HepG2 (cell line): ENCODE data around the gene P2RY6. TPM values are rescaled to one million over a fixed set of nuclear protein-coding genes. Genes with fewer than 3 reads are reported as not detected.

Source experiments
- CEBPG ChIP-seq: IDR thresholded peaks from 2 replicates; pipeline ENCODE4 v1.6.1; 2016
- CREB1 ChIP-seq, 2 experiments: fragments of 450-650 bp in 1 of 2; IDR thresholded peaks; 2 replicates each; pipeline ENCODE4 v1.6.1; 2016 to 2017; ENCODE audit warnings: control low read depth in 1 of 2, mild to moderate bottlenecking in 1 of 2, missing compliant biosample characterization in 1 of 2, missing genetic modification characterization in 1 of 2
- EZH2 ChIP-seq: conservative IDR thresholded peaks from 2 replicates; pipeline ENCODE4 v1.6.1; 2012; ENCODE audit warnings: mild to moderate bottlenecking, low read depth, low read length, moderate library complexity
- NFKBIZ ChIP-seq: IDR thresholded peaks from 2 replicates; pipeline ENCODE4 v1.6.1; 2018; ENCODE audit warnings: missing genetic modification reagents, missing compliant biosample characterization
- PCBP2 ChIP-seq: fragments of 200-400 bp; formaldehyde crosslinking; optimal IDR thresholded peaks from 2 replicates; pipeline ENCODE3; 2018; ENCODE audit warnings: low read length, low read depth; ENCODE audit not compliant: poor library complexity, severe bottlenecking
- POLR2AphosphoS5 ChIP-seq: IDR thresholded peaks from 2 replicates; pipeline ENCODE4 v1.6.1; 2012; ENCODE audit warnings: low read depth, low read length
- POLR2G ChIP-seq: fragments of 200-400 bp; formaldehyde crosslinking; IDR thresholded peaks from 2 replicates; pipeline ENCODE4 v1.6.1; 2018; ENCODE audit warnings: mild to moderate bottlenecking, low read depth, low read length, moderate library complexity
- RNF2 ChIP-seq: fragments of 450-650 bp; conservative IDR thresholded peaks from 2 replicates; pipeline ENCODE4 v1.6.1; 2016; ENCODE audit warnings: low read depth
- SUZ12 ChIP-seq: fragments of 150-350 bp; IDR thresholded peaks from 2 replicates; pipeline ENCODE4 v1.6.1; 2014; ENCODE audit warnings: low read depth, low read length
- ZBTB10 ChIP-seq: sonication (generic); formaldehyde crosslinking; IDR thresholded peaks from 2 replicates; pipeline ENCODE4 v1.4.0; 2020; ENCODE audit warnings: missing genetic modification reagents, borderline replicate concordance
- ZFYVE20 ChIP-seq: sonication (generic); formaldehyde crosslinking; IDR thresholded peaks from 2 replicates; pipeline ENCODE4 v1.8.0; 2023; ENCODE audit warnings: low read depth, mild to moderate bottlenecking, moderate library complexity, missing genetic modification reagents, borderline replicate concordance
- ZNF644 ChIP-seq: IDR thresholded peaks from 2 replicates; pipeline ENCODE4 v1.6.1; 2016; ENCODE audit warnings: low read depth
- polyA plus RNA-seq, 8 experiments: library from polyadenylated mRNA; depleted of rRNA in 3 of 8; stranded (reverse) in 7 of 8; unstranded in 1 of 8; fragments of >200 nt; fragmentation: Illumina TruSeq in 4 of 8; extraction: Trizol in 4 of 8; gene quantifications; 2 replicates each; pipeline versions ENCODE4 v1.2.1 to v1.2.3, GENCODE V29; 2011 to 2016; ENCODE audit warnings: low read depth in 4 of 8, missing spikeins in 1 of 8, mixed read lengths in 1 of 8; ENCODE audit not compliant: insufficient read depth in 1 of 8
- total RNA-seq, 5 experiments: library from RNA; depleted of rRNA; stranded (reverse); fragments of >200 nt; fragmentation: Illumina TruSeq; extraction: Trizol; gene quantifications; 2 replicates each; pipeline ENCODE4 v1.2.3, GENCODE V29; 2016; ENCODE audit warnings: low read depth in 1 of 5
- TF ChIP-seq, protein P1 (sequence below): sonication (generic); formaldehyde crosslinking; IDR thresholded peaks from 2 replicates; pipeline ENCODE4 v1.8.1; 2022; ENCODE audit warnings: low read depth, mild to moderate bottlenecking, missing genetic modification reagents
- TF ChIP-seq, protein P2 (sequence below): sonication (generic); formaldehyde crosslinking; IDR thresholded peaks from 2 replicates; pipeline ENCODE4 v1.5.0; 2020; ENCODE audit warnings: missing genetic modification reagents
- TF ChIP-seq, protein P3 (sequence below): sonication (generic); formaldehyde crosslinking; IDR thresholded peaks from 2 replicates; pipeline ENCODE4 v1.4.0; 2020; ENCODE audit warnings: low read depth, missing genetic modification reagents

Gene P2RY6
- total and polyA plus RNA-seq, 2 of the 13 experiments (the other 11 are each of a cell fraction or from before 2014, with no cell fraction given) = 0.09 to 0.29 TPM

DNA sequence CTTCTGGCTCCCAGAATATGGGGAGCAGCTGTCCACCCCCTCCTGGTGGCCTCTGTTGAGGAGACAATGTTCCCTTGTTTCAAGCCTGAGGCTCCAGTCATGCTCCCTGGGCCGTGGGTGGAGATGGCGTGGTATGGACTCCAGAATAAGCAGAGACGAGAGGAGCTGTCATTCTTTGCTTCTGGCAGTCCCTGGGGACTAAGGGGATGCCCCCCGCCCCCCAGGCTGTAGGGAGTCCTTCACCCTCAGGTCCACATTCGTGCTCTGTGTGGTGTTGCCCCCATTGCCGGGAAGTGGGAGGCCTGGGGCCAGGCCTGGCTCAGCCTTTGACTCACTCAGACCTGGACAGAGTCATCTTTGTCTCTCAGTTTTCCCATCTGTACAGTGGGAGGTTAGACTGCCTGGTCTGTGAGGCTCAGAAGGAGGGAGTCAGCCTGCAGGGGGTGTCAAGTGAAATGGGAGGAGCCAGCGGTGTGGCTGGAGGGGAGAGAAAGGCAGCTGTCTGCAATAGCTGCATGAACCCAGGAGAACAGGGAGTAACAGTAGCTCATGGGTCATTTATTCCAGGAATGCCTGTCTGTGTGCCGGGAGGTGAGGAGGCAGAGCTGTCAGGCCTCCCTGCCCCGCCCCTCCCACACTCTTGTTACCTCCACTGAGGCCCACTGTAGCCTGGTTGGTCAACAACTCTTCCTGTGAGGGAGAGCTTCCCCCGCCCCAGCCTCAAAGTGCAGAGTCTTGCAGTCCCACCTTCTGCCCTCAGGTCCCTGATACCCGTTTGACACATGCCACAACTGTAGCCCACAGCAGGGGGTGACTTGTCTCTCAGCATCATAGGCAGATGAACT, 42.2 kb downstream of the P2RY6 start (continued):
- TF ChIP-seq, protein P1, sequence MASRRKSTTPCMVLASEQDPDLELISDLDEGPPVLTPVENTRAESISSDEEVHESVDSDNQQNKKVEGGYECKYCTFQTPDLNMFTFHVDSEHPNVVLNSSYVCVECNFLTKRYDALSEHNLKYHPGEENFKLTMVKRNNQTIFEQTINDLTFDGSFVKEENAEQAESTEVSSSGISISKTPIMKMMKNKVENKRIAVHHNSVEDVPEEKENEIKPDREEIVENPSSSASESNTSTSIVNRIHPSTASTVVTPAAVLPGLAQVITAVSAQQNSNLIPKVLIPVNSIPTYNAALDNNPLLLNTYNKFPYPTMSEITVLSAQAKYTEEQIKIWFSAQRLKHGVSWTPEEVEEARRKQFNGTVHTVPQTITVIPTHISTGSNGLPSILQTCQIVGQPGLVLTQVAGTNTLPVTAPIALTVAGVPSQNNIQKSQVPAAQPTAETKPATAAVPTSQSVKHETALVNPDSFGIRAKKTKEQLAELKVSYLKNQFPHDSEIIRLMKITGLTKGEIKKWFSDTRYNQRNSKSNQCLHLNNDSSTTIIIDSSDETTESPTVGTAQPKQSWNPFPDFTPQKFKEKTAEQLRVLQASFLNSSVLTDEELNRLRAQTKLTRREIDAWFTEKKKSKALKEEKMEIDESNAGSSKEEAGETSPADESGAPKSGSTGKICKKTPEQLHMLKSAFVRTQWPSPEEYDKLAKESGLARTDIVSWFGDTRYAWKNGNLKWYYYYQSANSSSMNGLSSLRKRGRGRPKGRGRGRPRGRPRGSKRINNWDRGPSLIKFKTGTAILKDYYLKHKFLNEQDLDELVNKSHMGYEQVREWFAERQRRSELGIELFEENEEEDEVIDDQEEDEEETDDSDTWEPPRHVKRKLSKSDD (CRISPR knock-in tag) = no peak
- no peak for TF ChIP-seq POLR2AphosphoS5
- TF ChIP-seq ZFYVE20 (CRISPR knock-in tag) = no peak
- peak; percentile 36 for TF ChIP-seq CEBPG (CRISPR knock-in tag)
- no peak for TF ChIP-seq PCBP2
- TF ChIP-seq RNF2 = no peak
- no peak for TF ChIP-seq EZH2
- no peak for TF ChIP-seq ZBTB10 (CRISPR knock-in tag)
- TF ChIP-seq POLR2G = no peak
- no peak for TF ChIP-seq ZNF644 (CRISPR knock-in tag)
- TF ChIP-seq, protein P2, sequence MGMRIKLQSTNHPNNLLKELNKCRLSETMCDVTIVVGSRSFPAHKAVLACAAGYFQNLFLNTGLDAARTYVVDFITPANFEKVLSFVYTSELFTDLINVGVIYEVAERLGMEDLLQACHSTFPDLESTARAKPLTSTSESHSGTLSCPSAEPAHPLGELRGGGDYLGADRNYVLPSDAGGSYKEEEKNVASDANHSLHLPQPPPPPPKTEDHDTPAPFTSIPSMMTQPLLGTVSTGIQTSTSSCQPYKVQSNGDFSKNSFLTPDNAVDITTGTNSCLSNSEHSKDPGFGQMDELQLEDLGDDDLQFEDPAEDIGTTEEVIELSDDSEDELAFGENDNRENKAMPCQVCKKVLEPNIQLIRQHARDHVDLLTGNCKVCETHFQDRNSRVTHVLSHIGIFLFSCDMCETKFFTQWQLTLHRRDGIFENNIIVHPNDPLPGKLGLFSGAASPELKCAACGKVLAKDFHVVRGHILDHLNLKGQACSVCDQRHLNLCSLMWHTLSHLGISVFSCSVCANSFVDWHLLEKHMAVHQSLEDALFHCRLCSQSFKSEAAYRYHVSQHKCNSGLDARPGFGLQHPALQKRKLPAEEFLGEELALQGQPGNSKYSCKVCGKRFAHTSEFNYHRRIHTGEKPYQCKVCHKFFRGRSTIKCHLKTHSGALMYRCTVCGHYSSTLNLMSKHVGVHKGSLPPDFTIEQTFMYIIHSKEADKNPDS (CRISPR knock-in tag) = no peak
- peak; percentile 38; the same call in 1 of the 2 replicates for TF ChIP-seq NFKBIZ (CRISPR knock-in tag)
- no peak for TF ChIP-seq SUZ12
- TF ChIP-seq CREB1 (IDR thresholded peaks at IDR 0.05) = 0 out of 2 replicates have a peak, but pooled peaks have one; percentile 30
- no peak for TF ChIP-seq CREB1 (CRISPR knock-in tag; IDR thresholded peaks at IDR 0.05)
- TF ChIP-seq, protein P3, sequence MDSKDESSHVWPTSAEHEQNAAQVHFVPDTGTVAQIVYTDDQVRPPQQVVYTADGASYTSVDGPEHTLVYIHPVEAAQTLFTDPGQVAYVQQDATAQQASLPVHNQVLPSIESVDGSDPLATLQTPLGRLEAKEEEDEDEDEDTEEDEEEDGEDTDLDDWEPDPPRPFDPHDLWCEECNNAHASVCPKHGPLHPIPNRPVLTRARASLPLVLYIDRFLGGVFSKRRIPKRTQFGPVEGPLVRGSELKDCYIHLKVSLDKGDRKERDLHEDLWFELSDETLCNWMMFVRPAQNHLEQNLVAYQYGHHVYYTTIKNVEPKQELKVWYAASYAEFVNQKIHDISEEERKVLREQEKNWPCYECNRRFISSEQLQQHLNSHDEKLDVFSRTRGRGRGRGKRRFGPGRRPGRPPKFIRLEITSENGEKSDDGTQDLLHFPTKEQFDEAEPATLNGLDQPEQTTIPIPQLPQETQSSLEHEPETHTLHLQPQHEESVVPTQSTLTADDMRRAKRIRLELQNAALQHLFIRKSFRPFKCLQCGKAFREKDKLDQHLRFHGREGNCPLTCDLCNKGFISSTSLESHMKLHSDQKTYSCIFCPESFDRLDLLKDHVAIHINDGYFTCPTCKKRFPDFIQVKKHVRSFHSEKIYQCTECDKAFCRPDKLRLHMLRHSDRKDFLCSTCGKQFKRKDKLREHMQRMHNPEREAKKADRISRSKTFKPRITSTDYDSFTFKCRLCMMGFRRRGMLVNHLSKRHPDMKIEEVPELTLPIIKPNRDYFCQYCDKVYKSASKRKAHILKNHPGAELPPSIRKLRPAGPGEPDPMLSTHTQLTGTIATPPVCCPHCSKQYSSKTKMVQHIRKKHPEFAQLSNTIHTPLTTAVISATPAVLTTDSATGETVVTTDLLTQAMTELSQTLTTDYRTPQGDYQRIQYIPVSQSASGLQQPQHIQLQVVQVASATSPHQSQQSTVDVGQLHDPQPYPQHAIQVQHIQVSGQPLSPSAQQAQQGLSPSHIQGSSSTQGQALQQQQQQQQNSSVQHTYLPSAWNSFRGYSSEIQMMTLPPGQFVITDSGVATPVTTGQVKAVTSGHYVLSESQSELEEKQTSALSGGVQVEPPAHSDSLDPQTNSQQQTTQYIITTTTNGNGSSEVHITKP = 0 out of 2 replicates have a peak, but pooled peaks have one; percentile 19
